Uterus (tissue), 2 donors: ENCODE results near the gene SEPTIN6.

Source experiments
- CTCF ChIP-seq, 4 experiments: fragments of 200-600 bp in 2 of 4; fragments of 450-650 bp in 2 of 4; sonication (generic) in 2 of 4; IDR thresholded peaks; one replicate each; pipeline ENCODE4 v1.5.1; 2016 to 2019; ENCODE audit warnings: antibody characterized with exemption in 4 of 4, mild to moderate bottlenecking in 2 of 4, moderate library complexity in 1 of 4
- POLR2A ChIP-seq, 2 donors: fragments of 450-650 bp; IDR thresholded peaks; one replicate each; pipeline ENCODE4 v1.6.1; 2016; ENCODE audit warnings: antibody characterized with exemption in 2 of 2, mild to moderate bottlenecking in 1 of 2, moderate library complexity in 1 of 2

DNA sequence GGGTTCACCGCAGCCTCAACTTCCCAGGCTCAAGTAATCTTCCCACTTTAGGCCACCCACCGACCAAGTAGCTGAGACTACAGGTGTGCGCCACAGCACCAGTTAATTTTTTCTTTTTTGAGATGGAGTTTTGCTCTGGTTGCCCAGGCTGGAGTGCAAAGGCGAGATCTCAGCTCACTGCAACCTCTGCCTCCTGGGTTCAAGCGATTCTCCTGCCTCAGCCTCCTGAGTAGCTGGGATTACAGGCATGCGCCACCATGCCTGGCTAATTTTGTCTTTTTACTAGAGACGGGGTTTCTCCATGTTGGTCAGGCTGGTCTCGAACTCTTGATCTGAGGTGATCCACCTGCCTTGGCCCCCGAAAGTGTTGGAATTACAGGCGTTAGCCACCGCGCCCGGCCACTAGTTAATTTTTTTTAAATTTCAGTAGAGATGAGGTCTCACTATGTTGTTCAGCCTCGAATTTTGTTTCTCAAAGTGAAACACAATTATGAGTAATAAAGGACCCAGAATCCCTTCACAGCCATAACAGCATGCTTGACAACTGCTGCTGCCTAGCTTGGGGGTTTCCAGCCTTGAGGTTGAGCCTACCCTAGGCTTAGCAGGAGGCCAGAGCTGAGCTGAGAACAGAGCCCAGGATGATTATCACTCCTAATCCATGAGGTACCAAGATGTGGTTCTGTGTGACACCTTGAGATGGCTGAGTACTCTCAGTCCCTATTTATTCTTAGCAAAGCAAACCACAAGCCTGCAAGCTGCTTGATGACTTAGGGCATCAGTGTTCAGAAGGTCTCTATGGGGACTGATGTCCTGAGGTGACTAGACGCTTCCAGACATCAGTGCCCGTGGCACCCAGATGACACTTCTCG is 45.2 kb downstream of the SEPTIN6 start:
- TF ChIP-seq CTCF (IDR thresholded peaks at IDR 0.05) (no peak), POLR2A (IDR thresholded peaks at IDR 0.05) (no peak)
